ENCODE results near the gene EXOC4.

EXOC4 gene

DNA sequence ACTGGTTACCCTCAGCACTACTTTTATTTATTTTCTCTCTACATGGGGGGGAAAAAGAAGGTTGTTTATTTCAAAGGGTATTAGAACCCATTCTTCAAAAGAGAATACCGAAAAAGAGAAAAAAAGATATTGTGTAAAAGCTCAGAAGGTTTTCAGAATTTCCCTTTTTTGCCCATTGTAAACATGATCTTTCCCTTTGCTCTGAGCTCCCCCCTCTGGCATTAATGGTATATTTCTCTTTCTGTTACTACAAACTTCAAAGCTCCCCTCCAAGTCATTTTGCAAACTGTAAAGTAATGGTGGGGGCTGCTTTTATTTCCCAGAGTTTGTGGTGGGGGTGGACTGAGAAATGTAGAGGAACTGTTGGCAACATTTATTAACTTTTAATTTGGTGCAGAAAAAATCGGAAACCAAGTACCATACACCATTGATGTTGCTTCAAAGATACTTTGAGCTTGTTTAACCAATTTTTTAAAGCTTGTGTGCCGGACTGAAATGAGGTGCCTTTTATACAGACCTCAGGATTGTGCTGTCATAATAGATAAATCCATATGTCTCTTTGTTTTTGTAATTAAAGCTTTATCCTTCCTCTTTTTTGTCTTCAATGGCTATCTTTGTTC lies 181.5 kb downstream of the EXOC4 start:
- DNase-seq = no peak

DNA sequence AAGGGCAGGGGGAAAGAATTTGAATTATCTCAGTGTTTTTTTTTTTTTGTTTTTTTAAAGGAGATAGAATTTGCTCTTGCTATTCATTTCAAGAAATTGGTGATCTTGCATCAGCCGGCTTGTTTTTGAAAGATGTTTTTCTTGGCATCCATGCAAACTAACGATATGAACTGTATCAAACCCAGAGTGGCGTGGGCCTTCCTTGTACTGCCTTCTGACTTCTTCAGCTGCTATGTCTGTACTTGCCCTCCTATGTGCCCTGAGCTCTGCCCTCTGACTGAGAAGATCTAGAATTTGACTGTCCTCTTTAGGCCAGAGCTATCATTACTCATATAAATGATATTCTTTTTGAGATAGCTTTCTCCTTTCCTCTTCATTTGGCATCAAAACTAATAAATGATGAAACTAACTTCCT lies 183.1 kb downstream of the EXOC4 start:
- DNase-seq = no peak

DNA sequence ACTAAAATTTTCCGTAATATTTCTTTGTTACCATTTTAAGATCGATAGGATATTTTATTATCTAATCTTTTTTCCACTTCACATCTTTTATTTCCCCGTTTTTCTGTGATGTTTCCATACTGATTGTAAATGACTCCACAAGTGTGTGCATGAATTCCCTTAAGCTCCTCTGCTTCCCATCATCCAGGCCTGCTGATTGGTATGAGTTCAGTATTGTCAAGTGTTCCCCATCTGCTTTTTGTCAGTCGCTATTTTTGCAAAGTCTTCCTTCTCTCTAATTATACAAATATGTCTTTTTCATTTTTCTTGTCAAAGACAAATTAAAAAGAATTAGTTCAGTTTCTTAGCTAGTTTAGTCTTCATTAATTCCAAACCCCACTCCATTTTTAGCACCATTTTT lies 184.7 kb downstream of the EXOC4 start:
- DNase-seq = no peak

DNA sequence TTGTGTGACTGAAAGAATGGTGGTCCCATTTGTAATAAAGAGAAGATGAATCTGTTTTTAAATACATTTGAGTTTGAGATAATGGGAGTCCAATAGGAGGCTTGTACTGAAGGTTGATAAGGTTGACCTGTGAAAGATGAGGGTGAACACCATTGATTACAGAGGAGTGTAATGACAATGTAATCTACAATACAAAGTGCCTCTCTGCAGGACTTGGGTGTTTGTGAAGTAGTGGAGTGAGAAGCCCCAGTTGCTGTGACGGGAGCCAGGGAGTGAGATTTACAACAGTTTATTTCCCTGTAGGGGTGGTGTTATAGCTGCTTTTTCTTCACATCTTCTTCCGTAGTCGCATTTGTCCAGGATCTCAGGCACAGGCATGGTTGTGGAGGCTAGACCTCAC lies 189.9 kb downstream of the EXOC4 start:
- no peak for DNase-seq

DNA sequence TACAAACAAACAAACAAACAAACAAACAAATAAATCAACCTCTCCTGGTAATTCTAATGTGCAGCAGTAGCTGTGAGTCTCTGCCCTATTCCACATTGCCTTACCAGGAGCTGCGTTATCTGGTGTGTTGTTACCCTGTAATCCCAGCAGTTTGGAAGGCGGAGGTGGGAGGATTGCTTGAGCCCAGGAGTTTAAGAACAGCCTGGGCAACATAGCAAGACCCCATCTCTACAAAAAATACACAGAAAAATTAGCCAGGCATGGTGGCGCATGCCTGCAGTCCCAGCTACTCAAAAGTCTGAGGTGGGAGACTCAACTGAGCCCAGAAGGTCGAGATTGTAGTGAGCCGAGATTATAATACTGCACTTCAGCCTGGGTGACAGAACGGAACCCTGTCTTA lies 192.7 kb downstream of the EXOC4 start:
- DNase-seq = no peak

DNA sequence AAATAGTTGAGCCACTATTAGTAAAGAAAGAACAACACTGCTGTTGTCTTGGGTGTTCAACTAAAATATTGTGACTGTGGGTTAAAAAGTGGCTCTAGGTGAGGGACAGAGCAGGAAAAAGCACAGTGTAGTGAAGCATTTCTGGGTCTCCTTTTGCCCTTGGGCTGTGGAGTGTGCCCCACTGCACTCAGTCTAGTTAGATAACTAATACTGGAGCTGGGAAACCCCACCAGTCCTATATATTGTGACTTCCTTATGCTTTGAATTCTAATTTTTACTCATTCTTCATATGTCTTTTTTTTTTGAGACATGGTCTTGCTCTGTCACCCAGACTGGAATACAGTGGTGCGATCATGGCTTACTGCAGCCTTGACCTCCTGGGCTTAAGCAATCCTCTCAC lies 195.1 kb downstream of the EXOC4 start:
- no peak for DNase-seq

DNA sequence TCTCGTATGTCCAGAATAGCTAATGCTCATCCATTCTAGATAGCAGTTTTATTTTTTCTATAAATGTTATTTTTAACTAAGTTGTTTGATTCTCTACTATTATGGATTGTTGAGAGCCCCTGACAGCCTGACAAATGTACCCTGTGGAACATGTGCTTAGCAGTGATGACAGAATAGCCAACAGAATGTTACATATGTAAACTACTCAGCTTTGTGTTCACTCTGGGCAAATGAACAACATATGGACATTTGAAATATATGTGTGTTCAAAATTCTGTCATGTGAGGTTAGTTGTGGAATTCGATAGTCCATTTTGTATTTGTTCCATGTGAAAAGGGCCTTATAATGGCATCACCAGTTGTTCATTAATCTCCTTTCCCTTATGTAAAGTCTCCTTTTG lies 199.7 kb downstream of the EXOC4 start:
- no peak for DNase-seq

DNA sequence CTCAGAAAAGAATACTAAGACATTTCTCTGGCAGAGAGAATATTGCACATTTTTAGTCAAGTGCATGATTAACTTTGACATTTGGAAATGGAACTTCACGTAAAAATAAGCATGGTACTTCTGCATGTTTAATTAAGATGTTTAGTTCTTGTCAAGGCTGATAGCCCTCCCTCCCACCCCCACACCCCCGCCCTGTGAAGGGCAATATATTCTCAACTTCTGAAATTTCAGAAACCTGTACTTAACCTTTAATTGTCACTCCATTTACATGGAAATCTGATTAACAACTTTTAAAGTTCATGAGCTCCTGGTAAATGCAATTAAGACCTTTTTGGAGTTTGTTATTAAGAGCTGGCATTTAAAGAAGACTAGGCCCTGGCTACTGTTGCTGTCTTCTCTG lies 205.8 kb downstream of the EXOC4 start:
- no peak for DNase-seq

DNA sequence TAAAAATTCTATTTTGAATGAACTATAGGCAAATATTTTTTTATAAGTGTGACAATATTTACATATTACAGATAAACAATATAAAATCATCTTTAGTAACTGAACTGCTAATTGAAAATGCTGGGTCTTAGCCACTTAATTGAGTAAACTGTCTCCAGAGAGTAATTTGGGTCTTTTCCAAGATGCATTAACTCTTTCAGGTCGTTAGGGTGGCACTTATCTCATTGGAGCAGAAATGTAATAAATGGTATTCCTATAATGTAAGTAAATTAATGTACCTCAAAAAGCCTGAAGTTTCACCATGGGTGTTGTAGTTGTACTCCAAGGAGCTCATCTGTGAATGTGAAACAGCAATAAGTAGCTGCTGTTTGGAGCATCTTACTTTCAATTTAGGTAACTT lies 208.5 kb downstream of the EXOC4 start:
- no peak for DNase-seq

DNA sequence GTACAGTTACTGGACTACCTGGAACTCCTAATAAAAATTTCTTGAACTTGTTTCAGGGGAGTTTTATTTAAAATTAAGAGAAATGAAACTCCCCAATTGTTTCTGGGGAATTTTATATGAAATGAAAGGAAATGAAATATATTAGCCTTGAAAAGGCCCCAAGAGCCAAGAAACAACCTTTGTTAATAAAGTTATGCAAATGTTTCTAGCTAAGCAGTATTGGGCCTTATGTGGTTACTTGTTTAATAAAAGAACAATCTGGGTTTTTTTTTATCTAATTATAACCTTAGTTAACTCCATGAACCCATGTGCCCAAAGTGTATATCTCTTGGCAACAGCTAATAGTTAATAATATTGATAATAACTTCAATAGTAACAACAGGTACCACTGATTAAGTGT lies 222.8 kb downstream of the EXOC4 start:
- no peak for DNase-seq

DNA sequence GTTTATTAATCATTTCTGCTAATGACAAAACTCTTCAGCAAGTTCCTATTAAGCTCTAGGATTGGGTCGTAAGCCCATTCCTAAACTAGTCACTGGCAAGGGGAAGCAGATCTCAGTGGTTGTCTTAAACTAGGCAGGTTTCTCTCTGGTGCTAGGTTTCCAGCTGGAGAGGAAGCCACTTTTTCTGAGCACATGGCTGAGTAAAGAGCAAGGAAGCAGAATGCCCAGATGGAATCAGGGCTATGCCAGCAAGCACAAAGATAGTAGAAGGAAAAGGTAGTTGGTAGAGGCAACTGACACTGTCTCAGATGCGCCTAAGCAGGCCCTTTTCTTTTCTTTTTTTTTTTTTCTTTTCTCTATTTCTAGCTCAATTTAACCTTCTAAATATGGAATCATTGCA lies 224.9 kb downstream of the EXOC4 start:
- no peak for DNase-seq

DNA sequence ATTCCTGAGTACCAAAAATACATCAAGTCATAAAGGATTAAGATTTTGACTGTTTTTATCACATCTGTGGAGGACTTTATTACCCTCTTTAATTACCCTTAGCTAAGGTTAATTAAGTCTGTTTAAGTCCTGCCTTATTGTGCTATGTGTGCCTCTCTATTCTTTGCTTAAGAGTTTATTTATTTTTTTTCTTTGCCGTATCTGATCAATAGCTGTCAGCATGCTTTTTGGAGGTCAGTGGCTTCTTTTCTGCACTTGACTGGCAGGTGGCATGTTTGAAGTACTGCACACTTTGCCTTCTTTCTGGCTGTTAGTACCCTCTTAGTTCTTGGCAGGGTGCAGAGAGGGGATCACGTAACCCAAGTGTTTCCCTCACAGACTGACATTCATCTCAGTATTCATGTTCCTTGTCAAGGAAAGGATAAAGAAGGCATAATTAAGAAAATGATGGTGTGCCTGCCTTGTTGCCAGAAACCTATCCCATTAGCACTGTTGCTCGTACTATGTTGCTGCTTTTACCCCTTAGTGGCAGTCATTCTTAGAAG lies 225.8 kb downstream of the EXOC4 start:
- DNase-seq = no peak

DNA sequence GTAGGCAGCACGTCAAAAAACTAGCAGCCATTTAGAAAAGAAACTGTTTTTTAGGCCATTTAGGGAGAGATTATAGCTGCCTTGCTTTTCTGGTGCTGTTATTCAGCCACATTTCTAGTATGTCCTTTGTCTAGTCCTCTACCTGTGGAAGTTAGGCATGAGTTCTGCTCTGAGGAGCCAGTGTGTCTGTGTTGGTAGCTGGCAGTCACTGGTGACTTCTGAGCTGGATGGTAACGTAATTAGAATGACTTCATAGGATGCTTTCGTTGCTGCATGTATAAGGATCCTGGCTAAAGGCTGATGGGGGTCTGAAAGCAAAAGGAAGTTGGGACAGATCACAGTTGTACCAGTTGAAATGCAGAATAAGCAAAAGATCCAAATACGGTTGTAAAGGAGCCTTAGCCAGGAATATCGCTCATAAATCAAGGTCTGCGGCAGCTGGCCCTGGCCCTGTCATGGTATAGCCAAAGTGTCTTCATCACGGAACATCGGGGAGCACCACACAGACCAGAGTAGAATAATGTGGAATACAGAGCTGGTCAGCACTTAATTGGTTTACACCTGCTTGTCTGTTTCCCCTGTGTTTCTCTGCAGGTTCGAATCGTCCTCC lies 226.7 kb downstream of the EXOC4 start:
- DNase-seq = no peak

DNA sequence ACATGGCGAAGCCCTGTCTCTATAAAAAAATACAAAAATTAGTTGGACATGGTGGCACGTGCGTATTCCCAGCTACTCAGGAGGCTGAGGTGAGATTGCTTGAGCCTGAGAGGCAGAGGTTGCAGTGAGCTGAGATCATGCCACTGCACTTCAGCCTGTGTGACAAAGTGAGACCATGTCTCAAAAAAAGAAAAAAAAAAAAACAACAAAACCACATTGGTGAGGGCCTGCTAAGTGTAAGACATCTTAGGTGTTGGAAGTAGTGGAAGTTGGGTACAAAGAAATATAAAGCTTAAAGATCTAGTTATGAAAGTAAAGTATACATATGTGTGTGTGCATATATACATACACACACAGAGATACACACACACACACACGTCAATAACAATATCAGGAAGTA lies 228.0 kb downstream of the EXOC4 start:
- DNase-seq = no peak

DNA sequence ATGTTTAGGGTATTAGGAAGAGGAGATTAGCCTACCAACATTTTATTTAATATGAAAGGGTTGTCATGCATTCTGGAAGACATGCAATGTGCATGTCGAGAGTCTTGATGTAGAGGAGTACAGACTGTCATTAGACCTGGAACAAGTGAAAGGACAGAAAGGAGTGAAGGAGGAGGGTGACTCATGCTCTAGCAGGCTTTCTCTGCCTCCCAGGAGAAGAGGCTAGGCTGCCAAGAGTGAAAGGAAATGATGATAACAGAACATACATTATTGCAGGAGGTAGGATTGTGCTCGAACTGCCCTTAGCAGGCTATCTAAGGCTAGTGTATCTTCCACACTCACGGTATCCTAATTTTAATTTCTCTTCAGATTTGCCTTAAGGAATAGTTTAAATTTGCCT lies 228.8 kb downstream of the EXOC4 start:
- DNase-seq = no peak

DNA sequence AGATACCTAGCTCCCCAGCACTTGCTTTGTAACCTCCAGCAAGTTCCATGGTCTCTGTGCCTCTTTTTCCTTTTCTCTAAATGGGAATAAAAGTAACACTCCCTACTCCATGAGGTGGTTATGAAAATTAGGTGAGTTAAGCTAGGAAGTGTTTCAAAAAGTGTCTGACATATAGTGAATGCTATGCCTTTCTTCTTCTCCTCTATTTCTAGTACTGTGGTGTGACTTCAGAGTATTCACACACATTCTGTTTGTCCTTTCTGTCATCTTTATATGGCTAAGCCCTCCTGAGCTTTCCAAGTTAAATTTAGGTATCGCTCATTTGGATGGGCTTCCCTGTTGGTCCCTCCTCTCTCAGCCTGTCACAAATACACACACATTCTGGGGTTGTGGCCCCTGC lies 229.7 kb downstream of the EXOC4 start:
- no peak for DNase-seq

DNA sequence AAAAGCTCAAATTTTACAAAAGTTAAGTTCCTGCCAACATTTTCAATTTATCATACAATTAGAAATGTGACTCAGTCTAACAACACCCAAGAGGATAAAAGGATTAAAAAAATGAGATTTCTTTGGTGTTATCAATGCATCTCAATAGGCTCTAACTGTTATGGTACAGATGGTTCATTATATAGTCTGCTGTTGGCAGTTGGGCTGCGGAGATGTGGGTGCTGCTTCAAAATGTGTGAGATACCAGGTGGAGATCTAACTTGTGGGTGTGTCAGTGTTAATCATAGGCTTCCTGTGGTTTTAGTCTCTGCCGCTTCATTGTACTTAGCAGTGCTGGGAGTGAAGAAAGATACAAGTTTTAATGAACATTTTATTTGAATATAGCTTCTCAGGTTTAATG lies 231.2 kb downstream of the EXOC4 start:
- peak; percentile 47 for DNase-seq

DNA sequence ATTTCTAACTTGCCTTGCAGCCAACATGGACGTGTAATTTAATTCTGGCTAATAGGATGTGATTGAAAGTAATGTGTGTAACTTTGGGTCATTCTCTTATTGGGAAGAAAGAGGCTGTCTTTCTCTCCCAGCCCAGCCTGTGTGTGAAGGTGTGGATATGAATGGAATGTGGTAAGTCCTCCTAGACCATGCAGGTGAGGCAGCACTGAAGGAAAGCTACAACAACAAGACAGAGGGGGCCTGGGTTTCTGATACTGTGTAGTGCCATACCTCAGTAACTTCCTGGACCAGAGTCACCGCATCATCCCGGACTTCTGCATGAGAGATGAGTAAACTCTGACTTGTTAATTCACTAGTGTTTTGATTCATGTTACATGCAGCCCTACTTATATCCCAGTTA lies 237.0 kb downstream of the EXOC4 start:
- DNase-seq = no peak

DNA sequence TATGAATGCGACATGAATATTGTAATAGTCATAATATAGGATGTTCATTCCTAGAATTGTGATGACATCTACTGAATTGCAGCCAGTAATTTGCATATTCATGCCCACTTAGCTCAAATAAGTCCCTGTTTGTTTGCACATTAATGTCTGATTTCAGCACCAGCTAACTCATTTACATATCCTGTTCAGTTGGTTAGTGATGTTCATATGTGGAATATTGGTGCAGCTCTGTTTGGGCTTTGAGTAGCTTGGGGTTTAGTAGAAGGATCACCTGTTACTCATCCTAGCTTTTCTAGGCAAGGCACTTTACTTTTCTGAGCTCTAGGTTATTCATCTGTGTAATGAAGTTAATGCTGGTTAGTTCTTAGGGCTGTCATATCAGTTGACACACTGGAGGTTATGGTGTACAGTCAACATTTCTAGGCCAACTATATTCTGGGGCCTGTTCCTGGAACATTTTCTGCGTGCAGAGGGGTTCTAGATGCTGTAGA lies 238.4 kb downstream of the EXOC4 start:
- DNase-seq = no peak

DNA sequence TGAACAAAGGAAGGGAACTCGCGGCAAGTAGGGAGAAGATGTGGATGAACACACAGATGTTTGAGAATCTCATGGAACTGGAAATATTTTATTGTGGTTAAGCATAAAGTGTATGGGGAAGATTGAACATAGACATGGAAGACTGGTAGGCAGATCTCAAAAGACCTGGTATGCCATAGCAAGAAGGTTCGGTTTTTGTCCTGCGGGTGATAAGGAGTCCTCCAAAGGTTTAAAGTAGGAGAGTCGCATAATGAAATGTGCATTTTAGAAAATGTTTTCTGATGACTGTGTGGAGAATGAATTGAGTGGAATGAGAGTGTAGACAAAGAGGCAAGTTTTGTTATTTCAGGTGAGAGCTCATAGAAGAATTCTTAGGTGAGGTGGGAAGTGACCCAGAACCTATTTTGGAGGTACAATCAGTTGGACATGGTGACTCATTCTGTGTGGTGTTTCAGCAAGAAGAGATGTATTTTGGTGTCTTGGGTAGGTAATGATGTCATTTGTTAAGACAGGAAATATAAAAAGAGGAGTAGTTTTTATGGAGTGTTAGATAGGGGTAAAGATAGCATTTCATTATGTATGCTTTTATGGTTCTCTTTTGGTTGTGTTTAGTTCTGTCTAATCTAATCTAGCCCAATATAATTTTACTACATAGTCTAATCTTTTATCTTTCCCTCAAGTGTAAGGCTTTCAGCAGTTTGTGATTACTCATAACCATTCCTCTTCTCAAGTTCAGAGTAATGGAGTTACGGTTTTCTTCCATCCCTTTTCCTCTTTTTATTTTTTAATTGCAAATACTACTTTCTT lies 239.2 kb downstream of the EXOC4 start:
- no peak for DNase-seq

DNA sequence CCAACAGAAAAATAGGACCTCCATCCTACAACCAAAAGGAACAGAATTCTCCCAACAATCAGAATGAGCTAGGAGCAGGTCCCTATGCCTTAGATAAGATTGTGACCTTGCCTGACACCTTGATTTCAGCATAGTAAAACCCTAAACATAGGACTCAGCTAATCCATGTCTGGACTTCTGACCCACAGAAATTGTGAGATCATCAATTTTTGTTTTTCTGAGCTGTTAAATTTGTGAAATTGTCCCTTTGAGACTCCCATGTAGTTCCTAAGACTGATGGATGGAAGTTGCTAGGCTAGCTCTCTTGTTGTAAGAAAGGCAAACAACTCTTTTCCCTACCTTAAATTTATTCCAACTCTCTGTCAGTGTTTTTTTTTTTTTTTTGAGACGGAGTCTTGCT lies 244.2 kb downstream of the EXOC4 start:
- no peak for DNase-seq

DNA sequence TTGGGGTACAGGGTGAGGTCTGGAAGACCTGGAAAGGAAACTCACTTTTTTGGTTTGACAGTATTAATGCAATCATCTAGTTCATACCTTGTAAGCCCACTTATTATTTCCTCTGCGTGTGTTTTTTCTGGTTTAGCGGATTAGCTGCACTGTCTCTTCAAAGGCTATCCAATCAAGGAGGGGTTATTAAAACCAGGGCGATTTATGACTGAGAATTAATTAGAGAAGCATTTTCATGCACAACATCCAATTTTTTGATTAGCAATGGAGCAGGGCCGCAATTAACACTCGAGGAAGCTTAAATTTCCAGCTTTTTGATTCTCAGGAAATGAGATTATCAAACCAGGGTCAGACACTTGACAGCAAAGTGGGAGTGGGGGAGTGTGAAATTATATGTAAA lies 248.9 kb downstream of the EXOC4 start:
- DNase-seq = no peak

DNA sequence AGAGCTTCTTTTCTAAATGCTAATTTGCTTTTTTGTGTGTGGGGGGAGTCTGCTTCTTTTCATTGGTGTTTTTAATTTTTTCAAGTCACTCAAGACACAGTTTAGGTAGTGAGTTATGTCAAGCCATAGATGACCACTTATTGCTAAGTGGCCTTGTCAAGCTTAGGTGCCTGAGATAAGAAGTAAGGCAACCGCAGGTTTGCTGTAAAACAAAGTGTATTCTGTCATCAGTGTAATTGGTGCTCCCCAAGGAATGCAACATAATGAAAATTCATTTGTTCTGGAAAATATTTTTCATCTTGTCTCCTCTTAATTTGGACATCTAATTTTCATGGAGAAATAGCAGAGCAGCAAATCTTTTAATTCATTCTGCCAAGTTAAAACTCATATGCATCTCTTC lies 249.6 kb downstream of the EXOC4 start:
- no peak for DNase-seq

DNA sequence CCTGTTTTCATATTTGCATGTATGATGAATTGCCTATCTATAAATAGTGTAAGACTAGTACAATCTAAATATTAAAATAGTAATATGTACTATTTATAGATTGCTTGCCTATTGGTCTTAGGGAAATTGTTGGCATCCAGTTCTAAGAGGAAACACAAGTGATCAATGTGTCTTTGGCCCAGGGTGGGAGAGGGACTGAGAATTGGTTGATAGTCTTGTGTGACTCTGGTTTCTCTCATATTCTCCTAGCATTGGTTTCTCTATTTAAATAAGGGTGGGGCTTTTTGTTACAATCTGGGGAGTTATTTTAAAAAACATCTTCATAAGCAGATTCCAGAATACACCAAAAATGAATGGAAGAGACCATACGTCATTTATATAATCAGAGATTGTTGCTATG lies 250.1 kb downstream of the EXOC4 start:
- no peak for DNase-seq

All from stimulated activated CD8-positive, alpha-beta memory T cell treated with anti-CD3 and anti-CD28 coated beads, Interleukin-4, amount 100 ng/mL, for 48 hours (primary cell).